NB4 (cell line): ENCODE measurements around the gene PIPOX.

ENCODE experiments used
- DNase-seq: peaks from one replicate; pipeline ENCODE4 v3.0.0; 2010; ENCODE audit warnings: low read depth
- H3K4me3 ChIP-seq: one replicate; pipeline ENCODE4 v1.5.1; 2011; ENCODE audit warnings: mild to moderate bottlenecking, low read depth, low read length, moderate library complexity
- CTCF ChIP-seq: IDR thresholded peaks from one replicate; pipeline ENCODE4 v1.5.1; 2012; ENCODE audit warnings: low read depth, low read length
- MAX ChIP-seq: IDR thresholded peaks from 2 replicates; pipeline ENCODE4 v1.6.1; 2011; ENCODE audit warnings: low read depth, low read length
- MYC ChIP-seq: IDR thresholded peaks from 2 replicates; pipeline ENCODE4 v1.6.1; 2011; ENCODE audit warnings: low read depth, low read length
- POLR2A ChIP-seq: IDR thresholded peaks from 2 replicates; pipeline ENCODE4 v1.6.1; 2011; ENCODE audit warnings: mild to moderate bottlenecking; ENCODE audit not compliant: insufficient read length; ENCODE audit errors: extremely low read depth

PIPOX gene

GRCh38 chr17:29051731-29052130 is 8.8 kb downstream of the PIPOX start:
- TF ChIP-seq CTCF (no peak), POLR2A (no peak), MYC (no peak), MAX (no peak)
- no peak overlapping the region for H3K4me3 ChIP-seq
- DNase-seq, result no peak

- no peak overlapping the region for H3K4me3 ChIP-seq
- DNase-seq, result no peak
- TF ChIP-seq MYC, result no peak
- TF ChIP-seq MAX, result no peak
- no peak for TF ChIP-seq CTCF
- TF ChIP-seq POLR2A, result no peak
Measured at GRCh38 chr17:29054835-29055234, 11.9 kb downstream of the PIPOX start.

GRCh38 chr17:29057361-29057760 is 14.4 kb downstream of the PIPOX start:
- TF ChIP-seq POLR2A (no peak), MYC (no peak), CTCF (no peak), MAX (no peak)
- no peak overlapping the region for H3K4me3 ChIP-seq
- no peak for DNase-seq

GRCh38 chr17:29058391-29058790 is 15.4 kb downstream of the PIPOX start:
- no peak for DNase-seq
- no peak overlapping the region for H3K4me3 ChIP-seq
- no peak for TF ChIP-seq POLR2A
- no peak for TF ChIP-seq MYC
- no peak for TF ChIP-seq MAX
- TF ChIP-seq CTCF, result no peak

- TF ChIP-seq MAX, result no peak
- no peak for TF ChIP-seq CTCF
- TF ChIP-seq POLR2A, result no peak
- TF ChIP-seq MYC, result no peak
- no peak overlapping the region for H3K4me3 ChIP-seq
- no peak for DNase-seq
Measured at GRCh38 chr17:29059281-29059680, 16.3 kb downstream of the PIPOX start.

GRCh38 chr17:29060475-29060874 is 17.5 kb downstream of the PIPOX start:
- no peak for TF ChIP-seq CTCF
- no peak for TF ChIP-seq MYC
- TF ChIP-seq POLR2A, result no peak
- no peak for TF ChIP-seq MAX
- H3K4me3 ChIP-seq, result no peak overlapping the region
- DNase-seq, result no peak
